K562 (cell line): ENCODE data around the gene PIP4K2A. TPM values are rescaled to one million over a fixed set of nuclear protein-coding genes. Genes with fewer than 3 reads are reported as not detected.
A peak's percentile ranks its signal among the peaks of the same experiment; 100 is the strongest.

Experiments used
- ELF1 ChIP-seq: fragments of 200-800 bp; sonication (Bioruptor generic); IDR thresholded peaks from 2 replicates; pipeline ENCODE4 v1.6.1; 2016; ENCODE audit warnings: missing genetic modification characterization, missing compliant biosample characterization
- FOXA3 ChIP-seq, 2 experiments: fragments of 450-650 bp in 1 of 2; sonication (generic) in 1 of 2; formaldehyde crosslinking; IDR thresholded peaks in 1 of 2; conservative IDR thresholded peaks in 1 of 2; 2 replicates each; pipeline versions ENCODE4 v1.4.0 to v1.8.0; 2020 to 2022; ENCODE audit warnings: mild to moderate bottlenecking in 2 of 2, missing genetic modification reagents in 1 of 2
- GTF2E2 ChIP-seq: fragments of 200-800 bp; sonication (Bioruptor generic); IDR thresholded peaks from 2 replicates; pipeline ENCODE4 v1.6.1; 2016; ENCODE audit warnings: missing genetic modification characterization, missing compliant biosample characterization
- KLF1 ChIP-seq: fragments of 450-650 bp; IDR thresholded peaks from 2 replicates; pipeline ENCODE4 v1.6.1; 2016; ENCODE audit warnings: missing genetic modification characterization, missing compliant biosample characterization
- PHTF2 ChIP-seq: fragments of 250-450 bp; sonication (Bioruptor Pico); IDR thresholded peaks from 2 replicates; pipeline ENCODE4 v1.5.0; 2021; ENCODE audit warnings: mild to moderate bottlenecking
- RBBP5 ChIP-seq: fragments of 200-600 bp; sonication (generic); IDR thresholded peaks from 2 replicates; pipeline ENCODE4 v1.6.1; 2012; ENCODE audit warnings: borderline replicate concordance, mild to moderate bottlenecking, low read length, control low read depth, inconsistent platforms; ENCODE audit not compliant: insufficient read depth, poor library complexity, severe bottlenecking
- RBM17 ChIP-seq: fragments of 200-400 bp; formaldehyde crosslinking; IDR thresholded peaks from 2 replicates; pipeline ENCODE4 v1.6.1; 2017; ENCODE audit warnings: low read depth, mild to moderate bottlenecking, low read length, borderline replicate concordance
- RHOXF2B ChIP-seq: fragments of 250-450 bp; sonication (Bioruptor Pico); conservative IDR thresholded peaks from 2 replicates; pipeline ENCODE4 v1.5.1; 2021
- SAP30 ChIP-seq: fragments of 200-600 bp; sonication (generic); IDR thresholded peaks from 2 replicates; pipeline ENCODE4 v1.6.1; 2012; ENCODE audit warnings: borderline replicate concordance, low read depth, mild to moderate bottlenecking, moderate library complexity, low read length, control low read depth, inconsistent platforms; ENCODE audit not compliant: insufficient read depth, poor library complexity, severe bottlenecking
- SMAD3 ChIP-seq: fragments of 450-650 bp; formaldehyde crosslinking; conservative IDR thresholded peaks from 2 replicates; pipeline ENCODE4 v1.4.0; 2020; ENCODE audit warnings: mild to moderate bottlenecking
- SRSF1 ChIP-seq: fragments of 200-400 bp; formaldehyde crosslinking; IDR thresholded peaks from 2 replicates; pipeline ENCODE4 v1.6.1; 2017; ENCODE audit warnings: mild to moderate bottlenecking, low read depth, low read length, moderate library complexity
- STAT5B ChIP-seq: fragments of 250-450 bp; sonication (Bioruptor Pico); IDR thresholded peaks from 2 replicates; pipeline ENCODE4 v1.8.0; 2021; ENCODE audit warnings: mild to moderate bottlenecking, inconsistent platforms
- ZNF384 ChIP-seq: IDR thresholded peaks from 2 replicates; pipeline ENCODE4 v1.6.1; 2012; ENCODE audit warnings: low read depth, low read length, improper control_type of control experiment
- polyA plus RNA-seq, 8 experiments: library from polyadenylated mRNA; depleted of rRNA in 4 of 8; stranded (reverse) in 5 of 8; unstranded in 3 of 8; fragments of >200 nt; fragmentation: Nextera tagmentation in 2 of 8; fragmentation: Illumina TruSeq in 1 of 8; extraction: Ambion mirVana in 2 of 8; extraction: Trizol in 1 of 8; gene quantifications; 2 replicates each; pipeline versions ENCODE4 v1.2.1 to v1.2.3, GENCODE V29; 2011 to 2014; ENCODE audit warnings: inconsistent platforms in 1 of 8, missing spikeins in 1 of 8
- total RNA-seq, 7 experiments: library from RNA; depleted of rRNA in 6 of 7; stranded (reverse); fragments of >200 nt in 6 of 7; fragmentation: Illumina TruSeq in 2 of 7; extraction: Trizol in 2 of 7; gene quantifications; 2 replicates each; pipeline versions ENCODE4 v1.2.1 to v1.2.3, GENCODE V29; 2011 to 2021; ENCODE audit warnings: low replicate concordance in 1 of 7
- TF ChIP-seq, protein P1 (sequence below): fragments of 450-650 bp; IDR thresholded peaks from 2 replicates; pipeline ENCODE4 v1.6.1; 2017; ENCODE audit warnings: antibody characterized with exemption, mild to moderate bottlenecking
- TF ChIP-seq, protein P2 (sequence below), 2 experiments: fragments of 250-450 bp in 1 of 2; fragments of 450-650 bp in 1 of 2; sonication (Bioruptor Pico) in 1 of 2; IDR thresholded peaks; 2 replicates each; pipeline versions ENCODE4 v1.6.1 to v1.8.0; 2016 to 2021; ENCODE audit warnings: mild to moderate bottlenecking in 2 of 2, moderate library complexity in 2 of 2, missing compliant biosample characterization in 1 of 2, missing genetic modification characterization in 1 of 2
- TF ChIP-seq, protein P3 (sequence below): fragments of 250-450 bp; sonication (Bioruptor Pico); IDR thresholded peaks from 2 replicates; pipeline ENCODE4 v1.9.0; 2021; ENCODE audit warnings: mild to moderate bottlenecking
- TF ChIP-seq, protein P4 (sequence below): IDR thresholded peaks from 2 replicates; pipeline ENCODE4 v1.6.1; 2014; ENCODE audit warnings: antibody characterized with exemption
- TF ChIP-seq, protein P5 (sequence below), 3 experiments: fragments of 200-800 bp in 1 of 3; sonication (Bioruptor generic) in 1 of 3; sonication (generic) in 1 of 3; formaldehyde crosslinking in 1 of 3; IDR thresholded peaks; 2 replicates each; pipeline versions ENCODE4 v1.6.1 to v1.8.0; 2016 to 2022; ENCODE audit warnings: mild to moderate bottlenecking in 2 of 3, missing compliant biosample characterization in 2 of 3, missing genetic modification characterization in 2 of 3, missing genetic modification reagents in 1 of 3

PIP4K2A gene
- total and polyA plus RNA-seq, 9 of the 15 experiments (the other 6 are each of a cell fraction or from before 2014, with no cell fraction given): 35.6 to 117 (median 71.9) TPM

DNA sequence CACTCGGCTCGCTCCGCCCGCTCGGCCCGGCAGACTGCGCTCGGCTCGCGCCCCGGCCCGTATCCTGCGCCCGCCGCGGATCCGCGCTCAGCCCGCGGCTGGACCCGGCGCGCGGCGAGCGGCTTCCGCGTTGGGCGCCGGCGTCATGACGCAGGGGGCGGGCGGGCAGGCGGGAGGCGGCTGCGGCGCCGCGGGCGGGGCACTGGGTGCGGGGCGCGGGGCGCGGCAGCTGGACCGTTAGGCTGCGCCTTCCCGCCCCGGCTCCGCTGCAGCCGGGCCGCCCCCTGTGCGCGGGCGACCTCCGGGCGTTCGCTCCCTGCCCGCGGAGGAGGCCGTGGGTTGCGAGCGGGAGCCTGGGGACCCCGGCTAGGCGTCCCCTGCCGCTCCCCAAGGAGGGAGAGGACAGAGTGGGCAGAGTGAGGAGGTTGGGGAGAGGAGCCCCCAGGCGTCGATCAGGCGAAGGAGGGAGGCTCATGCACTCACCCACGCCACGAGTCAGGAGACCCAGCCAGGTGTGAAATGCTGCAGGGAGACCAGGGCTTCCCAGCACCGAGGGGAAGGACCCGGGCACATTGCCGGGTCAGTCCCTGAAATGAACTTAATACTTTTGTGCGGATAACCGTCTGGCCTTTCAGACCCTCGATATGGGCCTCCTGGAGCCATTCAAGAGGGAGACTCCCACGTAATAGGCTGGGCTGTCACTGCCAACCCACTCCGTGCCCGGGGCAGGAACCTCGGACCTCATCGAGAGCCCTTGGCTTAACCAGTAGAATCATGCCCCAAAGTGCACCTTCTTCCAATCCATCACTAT, at the start of gene PIP4K2A (continued):
- TF ChIP-seq, protein P1, sequence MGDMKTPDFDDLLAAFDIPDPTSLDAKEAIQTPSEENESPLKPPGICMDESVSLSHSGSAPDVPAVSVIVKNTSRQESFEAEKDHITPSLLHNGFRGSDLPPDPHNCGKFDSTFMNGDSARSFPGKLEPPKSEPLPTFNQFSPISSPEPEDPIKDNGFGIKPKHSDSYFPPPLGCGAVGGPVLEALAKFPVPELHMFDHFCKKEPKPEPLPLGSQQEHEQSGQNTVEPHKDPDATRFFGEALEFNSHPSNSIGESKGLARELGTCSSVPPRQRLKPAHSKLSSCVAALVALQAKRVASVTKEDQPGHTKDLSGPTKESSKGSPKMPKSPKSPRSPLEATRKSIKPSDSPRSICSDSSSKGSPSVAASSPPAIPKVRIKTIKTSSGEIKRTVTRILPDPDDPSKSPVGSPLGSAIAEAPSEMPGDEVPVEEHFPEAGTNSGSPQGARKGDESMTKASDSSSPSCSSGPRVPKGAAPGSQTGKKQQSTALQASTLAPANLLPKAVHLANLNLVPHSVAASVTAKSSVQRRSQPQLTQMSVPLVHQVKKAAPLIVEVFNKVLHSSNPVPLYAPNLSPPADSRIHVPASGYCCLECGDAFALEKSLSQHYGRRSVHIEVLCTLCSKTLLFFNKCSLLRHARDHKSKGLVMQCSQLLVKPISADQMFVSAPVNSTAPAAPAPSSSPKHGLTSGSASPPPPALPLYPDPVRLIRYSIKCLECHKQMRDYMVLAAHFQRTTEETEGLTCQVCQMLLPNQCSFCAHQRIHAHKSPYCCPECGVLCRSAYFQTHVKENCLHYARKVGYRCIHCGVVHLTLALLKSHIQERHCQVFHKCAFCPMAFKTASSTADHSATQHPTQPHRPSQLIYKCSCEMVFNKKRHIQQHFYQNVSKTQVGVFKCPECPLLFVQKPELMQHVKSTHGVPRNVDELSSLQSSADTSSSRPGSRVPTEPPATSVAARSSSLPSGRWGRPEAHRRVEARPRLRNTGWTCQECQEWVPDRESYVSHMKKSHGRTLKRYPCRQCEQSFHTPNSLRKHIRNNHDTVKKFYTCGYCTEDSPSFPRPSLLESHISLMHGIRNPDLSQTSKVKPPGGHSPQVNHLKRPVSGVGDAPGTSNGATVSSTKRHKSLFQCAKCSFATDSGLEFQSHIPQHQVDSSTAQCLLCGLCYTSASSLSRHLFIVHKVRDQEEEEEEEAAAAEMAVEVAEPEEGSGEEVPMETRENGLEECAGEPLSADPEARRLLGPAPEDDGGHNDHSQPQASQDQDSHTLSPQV: peak; percentile 94
- no peak; the same call in 1 of the 2 replicates for TF ChIP-seq GTF2E2 (tag)
- no peak for TF ChIP-seq RHOXF2B (CRISPR knock-in tag)
- peak; percentile 65 for TF ChIP-seq RBBP5
- TF ChIP-seq FOXA3 (CRISPR knock-in tag; conservative IDR thresholded peaks at IDR 0.05 in 1 of 2, IDR thresholded peaks at IDR 0.05 in 1 of 2): 0 out of 4 replicates have a peak, but pooled peaks of 1 of the 2 experiments have one; percentile 29
- TF ChIP-seq KLF1: 0 out of 2 replicates have a peak, but pooled peaks have one; percentile 19
- TF ChIP-seq SAP30: no peak
- no peak for TF ChIP-seq PHTF2 (CRISPR knock-in tag)
- TF ChIP-seq, protein P2, sequence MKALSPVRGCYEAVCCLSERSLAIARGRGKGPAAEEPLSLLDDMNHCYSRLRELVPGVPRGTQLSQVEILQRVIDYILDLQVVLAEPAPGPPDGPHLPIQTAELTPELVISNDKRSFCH (CRISPR knock-in tag; IDR thresholded peaks at IDR 0.05): no peak
- TF ChIP-seq, protein P2 (tag; IDR thresholded peaks at IDR 0.05): peak; percentile 86
- TF ChIP-seq ELF1: peak; percentile 94
- TF ChIP-seq ZNF384: no peak
- TF ChIP-seq, protein P3, sequence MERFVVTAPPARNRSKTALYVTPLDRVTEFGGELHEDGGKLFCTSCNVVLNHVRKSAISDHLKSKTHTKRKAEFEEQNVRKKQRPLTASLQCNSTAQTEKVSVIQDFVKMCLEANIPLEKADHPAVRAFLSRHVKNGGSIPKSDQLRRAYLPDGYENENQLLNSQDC (CRISPR knock-in tag): no peak
- no peak for TF ChIP-seq STAT5B (CRISPR knock-in tag)
- TF ChIP-seq, protein P4, sequence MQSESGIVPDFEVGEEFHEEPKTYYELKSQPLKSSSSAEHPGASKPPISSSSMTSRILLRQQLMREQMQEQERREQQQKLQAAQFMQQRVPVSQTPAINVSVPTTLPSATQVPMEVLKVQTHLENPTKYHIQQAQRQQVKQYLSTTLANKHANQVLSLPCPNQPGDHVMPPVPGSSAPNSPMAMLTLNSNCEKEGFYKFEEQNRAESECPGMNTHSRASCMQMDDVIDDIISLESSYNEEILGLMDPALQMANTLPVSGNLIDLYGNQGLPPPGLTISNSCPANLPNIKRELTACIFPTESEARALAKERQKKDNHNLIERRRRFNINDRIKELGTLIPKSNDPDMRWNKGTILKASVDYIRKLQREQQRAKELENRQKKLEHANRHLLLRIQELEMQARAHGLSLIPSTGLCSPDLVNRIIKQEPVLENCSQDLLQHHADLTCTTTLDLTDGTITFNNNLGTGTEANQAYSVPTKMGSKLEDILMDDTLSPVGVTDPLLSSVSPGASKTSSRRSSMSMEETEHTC: no peak
- no peak for TF ChIP-seq RBM17
- TF ChIP-seq, protein P5, sequence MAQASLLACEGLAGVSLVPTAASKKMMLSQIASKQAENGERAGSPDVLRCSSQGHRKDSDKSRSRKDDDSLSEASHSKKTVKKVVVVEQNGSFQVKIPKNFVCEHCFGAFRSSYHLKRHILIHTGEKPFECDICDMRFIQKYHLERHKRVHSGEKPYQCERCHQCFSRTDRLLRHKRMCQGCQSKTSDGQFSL (CRISPR knock-in tag; IDR thresholded peaks at IDR 0.05): 0 out of 2 replicates have a peak, but pooled peaks have one; percentile 31
- TF ChIP-seq, protein P5 (tag; IDR thresholded peaks at IDR 0.05): no peak
- no peak for TF ChIP-seq SRSF1
- TF ChIP-seq SMAD3: no peak
